Measurements from ENCODE around the gene UBQLN1. TPM values are rescaled to one million over a fixed set of nuclear protein-coding genes. Genes with fewer than 3 reads are reported as not detected.
"Not testable (repeated sequence)": the region's sequence is repeated elsewhere in the genome, so short reads cannot be mapped to it uniquely, and the experiment has no call there.

The UBQLN1 gene
- total RNA-seq, 1 donor from 2014 or later, result 133 TPM

DNA sequence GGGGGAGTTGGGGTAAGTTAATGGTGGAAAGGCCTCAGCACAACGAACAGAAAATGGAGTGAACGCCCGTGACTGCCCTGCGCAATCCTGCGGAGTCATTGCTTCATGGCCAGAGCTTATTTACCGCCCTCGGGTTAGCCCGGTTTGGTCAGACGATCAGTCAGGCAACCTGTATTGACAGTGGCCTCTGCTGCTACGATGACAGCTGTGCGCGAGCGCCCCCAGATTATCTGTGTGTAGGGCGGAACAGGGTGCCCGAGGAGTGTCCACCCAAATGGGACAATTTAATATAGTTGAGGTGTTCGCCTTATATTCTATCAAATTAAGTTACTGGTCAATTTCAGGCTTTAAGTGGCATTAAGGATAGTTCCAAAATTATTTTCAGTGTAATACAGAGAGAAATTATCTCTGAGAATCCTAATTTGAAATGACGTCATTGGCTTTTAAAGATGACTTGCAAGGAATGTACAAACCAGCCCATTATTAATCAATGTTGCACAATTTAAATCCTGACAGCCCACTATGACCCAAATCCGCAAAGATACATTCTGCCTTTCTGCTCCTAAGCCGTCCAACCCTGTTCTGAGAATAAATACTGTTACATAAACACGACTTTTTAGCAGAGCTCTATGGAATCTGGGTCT, 879 bp upstream of the UBQLN1 start:
- Histone ChIP-seq H3K4me3 (ENCODE audit: low read depth, low read length) (peak overlapping the region; percentile 97), H3K36me3 (ENCODE audit: control insufficient read depth, insufficient read depth, low read length) (no peaks in the 10 kb centered on the region), H3K27me3 (ENCODE audit: control insufficient read depth, insufficient read depth, low read length) (no peaks in the 10 kb centered on the region)
- TF ChIP-seq, protein P1, sequence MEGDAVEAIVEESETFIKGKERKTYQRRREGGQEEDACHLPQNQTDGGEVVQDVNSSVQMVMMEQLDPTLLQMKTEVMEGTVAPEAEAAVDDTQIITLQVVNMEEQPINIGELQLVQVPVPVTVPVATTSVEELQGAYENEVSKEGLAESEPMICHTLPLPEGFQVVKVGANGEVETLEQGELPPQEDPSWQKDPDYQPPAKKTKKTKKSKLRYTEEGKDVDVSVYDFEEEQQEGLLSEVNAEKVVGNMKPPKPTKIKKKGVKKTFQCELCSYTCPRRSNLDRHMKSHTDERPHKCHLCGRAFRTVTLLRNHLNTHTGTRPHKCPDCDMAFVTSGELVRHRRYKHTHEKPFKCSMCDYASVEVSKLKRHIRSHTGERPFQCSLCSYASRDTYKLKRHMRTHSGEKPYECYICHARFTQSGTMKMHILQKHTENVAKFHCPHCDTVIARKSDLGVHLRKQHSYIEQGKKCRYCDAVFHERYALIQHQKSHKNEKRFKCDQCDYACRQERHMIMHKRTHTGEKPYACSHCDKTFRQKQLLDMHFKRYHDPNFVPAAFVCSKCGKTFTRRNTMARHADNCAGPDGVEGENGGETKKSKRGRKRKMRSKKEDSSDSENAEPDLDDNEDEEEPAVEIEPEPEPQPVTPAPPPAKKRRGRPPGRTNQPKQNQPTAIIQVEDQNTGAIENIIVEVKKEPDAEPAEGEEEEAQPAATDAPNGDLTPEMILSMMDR (IDR thresholded peaks at IDR 0.05; ENCODE audit: insufficient read depth, low read length, poor library complexity, severe bottlenecking), result peak; percentile 30
- DNase-seq (ENCODE audit: low read depth), result no peak

DNA sequence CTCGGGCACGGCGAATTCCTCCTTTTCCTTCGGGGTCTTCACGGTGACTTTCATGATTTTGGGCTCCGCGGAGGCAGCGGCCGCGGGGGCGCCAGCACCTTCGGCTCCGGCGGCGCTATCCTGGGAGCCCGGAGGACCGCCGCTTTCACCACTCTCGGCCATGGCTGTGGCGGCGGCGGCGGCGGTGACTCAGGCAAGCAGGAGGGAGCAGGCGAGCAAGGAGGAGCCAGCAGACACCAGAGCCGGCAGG, 315 bp downstream of the UBQLN1 start:
- Histone ChIP-seq H3K4me3 (ENCODE audit: low read depth, low read length) (peak overlapping the region; percentile 97), H3K36me3 (ENCODE audit: control insufficient read depth, insufficient read depth, low read length) (no peaks in the 10 kb centered on the region), H3K27me3 (ENCODE audit: control insufficient read depth, insufficient read depth, low read length) (no peaks in the 10 kb centered on the region)
- DNase-seq (ENCODE audit: low read depth), result peak; percentile 29
- TF ChIP-seq, protein P1 (IDR thresholded peaks at IDR 0.05; ENCODE audit: insufficient read depth, low read length, poor library complexity, severe bottlenecking), result no peak

DNA sequence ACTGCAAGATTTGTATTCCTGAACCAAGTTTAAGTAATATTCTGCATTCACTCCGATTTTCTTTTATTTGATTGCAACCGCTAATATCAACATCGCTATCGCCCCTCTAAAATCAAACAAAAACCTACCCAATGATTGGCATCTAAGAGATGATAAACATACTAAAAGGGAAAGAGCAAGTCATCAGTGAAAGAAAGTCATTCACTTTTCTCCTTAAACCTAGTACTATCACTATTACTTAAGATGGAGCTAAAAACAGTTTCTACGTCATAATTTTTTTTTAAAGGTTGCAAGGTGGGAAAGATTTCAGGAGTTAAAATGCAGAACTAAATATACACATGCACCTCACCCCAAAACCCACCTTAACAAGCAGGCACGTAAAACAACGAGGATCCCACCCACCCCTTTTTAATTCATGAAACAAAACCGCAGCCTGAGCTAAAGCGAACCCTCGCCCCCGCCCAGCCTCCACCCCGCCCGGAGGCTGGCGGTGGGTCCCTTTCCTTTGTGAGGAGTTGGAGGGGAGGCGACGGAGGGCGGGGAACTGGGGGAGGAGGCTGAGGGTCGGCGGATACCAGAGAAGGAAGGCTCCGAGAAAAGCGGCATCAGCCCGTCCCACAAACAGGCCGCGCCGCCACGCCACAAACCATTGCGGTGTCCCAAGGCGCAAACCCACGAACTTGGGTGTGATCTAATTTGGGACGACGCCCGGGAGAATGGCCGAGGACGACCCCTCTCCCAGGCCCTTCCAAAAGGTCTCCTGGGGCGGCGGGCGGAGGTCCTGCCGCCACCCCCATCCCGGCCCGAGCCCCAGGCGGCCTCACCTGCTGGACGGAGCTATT, 861 bp downstream of the UBQLN1 start:
- TF ChIP-seq, protein P1 (IDR thresholded peaks at IDR 0.05; ENCODE audit: insufficient read depth, low read length, poor library complexity, severe bottlenecking), result no peak
- Histone ChIP-seq H3K36me3 (ENCODE audit: control insufficient read depth, insufficient read depth, low read length) (no peaks in the 10 kb centered on the region), H3K4me3 (ENCODE audit: low read depth, low read length) (peak overlapping the region; percentile 97), H3K27me3 (ENCODE audit: control insufficient read depth, insufficient read depth, low read length) (no peaks in the 10 kb centered on the region)
- DNase-seq (ENCODE audit: low read depth), result no peak

DNA sequence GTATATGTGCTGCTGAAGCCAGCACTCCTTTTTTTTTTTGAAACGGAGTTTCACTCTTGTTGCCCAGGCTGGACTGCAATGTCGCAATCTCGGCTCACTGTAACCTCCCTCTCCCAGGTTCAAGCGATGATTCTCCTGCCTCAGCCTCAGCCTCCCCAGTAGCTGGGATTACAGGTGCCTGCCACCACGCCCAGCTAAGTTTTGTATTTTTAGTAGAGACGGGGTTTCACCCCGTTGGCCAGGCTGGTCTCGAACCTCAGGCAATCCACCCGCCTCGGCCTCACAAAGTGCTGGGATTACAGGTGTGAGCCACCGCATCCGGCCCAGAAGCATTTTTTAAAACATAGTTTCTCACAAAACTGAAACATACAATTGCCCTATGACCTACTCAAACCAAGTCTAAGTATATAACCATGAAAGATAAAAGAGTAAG, 2.5 kb downstream of the UBQLN1 start:
- not testable (repeated sequence) for H3K36me3 ChIP-seq (ENCODE audit: control insufficient read depth, insufficient read depth, low read length); H3K4me3 ChIP-seq (ENCODE audit: low read depth, low read length); DNase-seq (ENCODE audit: low read depth); H3K27me3 ChIP-seq (ENCODE audit: control insufficient read depth, insufficient read depth, low read length)

DNA sequence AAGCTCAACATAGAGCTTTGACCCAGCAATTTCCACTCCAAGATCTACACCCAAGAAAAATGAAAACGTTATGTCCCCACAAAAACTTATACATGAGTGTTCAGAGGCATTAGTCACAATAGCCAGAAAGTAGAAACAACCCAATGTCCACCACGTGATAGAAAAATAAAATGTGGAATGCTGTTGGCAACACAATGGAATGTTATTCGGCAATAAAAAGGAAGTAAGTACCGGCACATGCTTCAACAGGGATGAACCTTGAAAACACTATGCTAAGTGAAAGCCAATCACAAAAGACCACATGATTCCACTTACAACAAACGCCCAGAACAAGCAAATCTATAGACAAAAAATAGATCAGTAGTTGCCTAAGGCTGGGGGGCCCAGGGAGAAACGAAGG, 6.0 kb downstream of the UBQLN1 start:
- H3K4me3 ChIP-seq (ENCODE audit: low read depth, low read length), result no peak overlapping the region
- H3K27me3 ChIP-seq (ENCODE audit: control insufficient read depth, insufficient read depth, low read length), result no peaks in the 10 kb centered on the region
- no peaks in the 10 kb centered on the region for H3K36me3 ChIP-seq (ENCODE audit: control insufficient read depth, insufficient read depth, low read length)
- no peak for DNase-seq (ENCODE audit: low read depth)
- TF ChIP-seq, protein P1 (IDR thresholded peaks at IDR 0.05; ENCODE audit: insufficient read depth, low read length, poor library complexity, severe bottlenecking), result no peak

DNA sequence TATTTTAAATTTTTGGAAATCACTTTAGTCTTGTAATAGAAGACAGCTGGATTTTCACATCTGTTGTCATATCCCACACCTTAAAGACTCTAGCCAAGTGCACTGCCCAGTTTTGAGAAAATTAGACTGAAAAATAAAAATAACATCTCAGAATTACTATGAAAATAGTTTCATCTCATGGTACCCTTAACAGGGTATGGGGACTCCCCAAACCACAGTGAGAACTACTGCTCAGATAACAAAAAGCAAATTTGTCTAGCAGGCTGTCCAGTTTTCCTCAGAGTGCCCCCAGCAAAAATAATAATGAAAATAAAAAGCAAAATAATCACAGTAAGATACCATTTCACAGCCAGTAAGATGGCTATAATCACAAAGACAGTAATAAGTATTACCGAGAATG, 6.5 kb downstream of the UBQLN1 start:
- TF ChIP-seq, protein P1 (IDR thresholded peaks at IDR 0.05; ENCODE audit: insufficient read depth, low read length, poor library complexity, severe bottlenecking), result no peak
- Histone ChIP-seq H3K36me3 (ENCODE audit: control insufficient read depth, insufficient read depth, low read length) (no peaks in the 10 kb centered on the region), H3K27me3 (ENCODE audit: control insufficient read depth, insufficient read depth, low read length) (no peaks in the 10 kb centered on the region), H3K4me3 (ENCODE audit: low read depth, low read length) (no peak overlapping the region)
- no peak for DNase-seq (ENCODE audit: low read depth)
